Body of pancreas (tissue), 4 donors: ENCODE measurements around the gene NPIPB2.

Source experiments
- POLR2A ChIP-seq, 3 donors: fragments of 450-650 bp; IDR thresholded peaks; one replicate each; pipeline ENCODE4 v1.6.1; 2016; ENCODE audit warnings: antibody characterized with exemption in 3 of 3, mild to moderate bottlenecking in 2 of 3
- TF ChIP-seq, protein P1 (sequence below), 7 experiments: fragments of 450-650 bp in 4 of 7; fragments of 200-600 bp in 3 of 7; sonication (generic) in 3 of 7; IDR thresholded peaks; one replicate each; pipeline ENCODE4 v1.5.1; 2016 to 2019; ENCODE audit warnings: antibody characterized with exemption in 7 of 7

DNA sequence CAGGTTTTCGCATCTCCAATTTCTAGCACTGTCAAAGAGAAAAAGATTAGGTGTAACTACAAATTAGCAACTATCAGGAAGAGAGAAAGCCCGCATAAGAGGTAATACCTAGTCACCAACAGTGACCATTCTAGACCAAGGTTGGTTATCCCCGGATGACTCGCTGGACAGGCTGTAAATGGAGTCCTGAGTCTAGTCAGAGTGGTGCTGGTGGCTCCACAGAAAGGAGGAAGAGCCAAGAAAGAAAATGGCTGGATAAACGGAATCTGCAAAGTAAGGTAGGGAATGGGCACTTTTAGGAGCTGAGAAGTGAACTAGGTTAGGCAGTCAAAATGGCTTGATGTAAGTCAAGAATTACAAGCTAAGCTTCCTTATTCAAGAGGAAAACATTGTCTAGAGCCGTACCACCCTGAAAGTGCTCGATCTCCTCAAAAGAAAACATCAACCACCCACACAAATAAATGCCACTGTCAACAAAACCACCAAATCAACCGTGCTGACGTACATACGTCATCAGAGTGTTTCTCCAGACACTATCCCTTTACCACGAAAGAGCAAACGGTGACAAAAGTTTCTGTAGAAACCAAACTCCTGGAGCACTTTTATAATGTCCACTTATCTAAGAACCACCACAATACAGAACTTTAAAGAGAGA lies 28.3 kb downstream of the NPIPB2 start:
- TF ChIP-seq POLR2A (IDR thresholded peaks at IDR 0.05): no peak
- TF ChIP-seq, protein P1, sequence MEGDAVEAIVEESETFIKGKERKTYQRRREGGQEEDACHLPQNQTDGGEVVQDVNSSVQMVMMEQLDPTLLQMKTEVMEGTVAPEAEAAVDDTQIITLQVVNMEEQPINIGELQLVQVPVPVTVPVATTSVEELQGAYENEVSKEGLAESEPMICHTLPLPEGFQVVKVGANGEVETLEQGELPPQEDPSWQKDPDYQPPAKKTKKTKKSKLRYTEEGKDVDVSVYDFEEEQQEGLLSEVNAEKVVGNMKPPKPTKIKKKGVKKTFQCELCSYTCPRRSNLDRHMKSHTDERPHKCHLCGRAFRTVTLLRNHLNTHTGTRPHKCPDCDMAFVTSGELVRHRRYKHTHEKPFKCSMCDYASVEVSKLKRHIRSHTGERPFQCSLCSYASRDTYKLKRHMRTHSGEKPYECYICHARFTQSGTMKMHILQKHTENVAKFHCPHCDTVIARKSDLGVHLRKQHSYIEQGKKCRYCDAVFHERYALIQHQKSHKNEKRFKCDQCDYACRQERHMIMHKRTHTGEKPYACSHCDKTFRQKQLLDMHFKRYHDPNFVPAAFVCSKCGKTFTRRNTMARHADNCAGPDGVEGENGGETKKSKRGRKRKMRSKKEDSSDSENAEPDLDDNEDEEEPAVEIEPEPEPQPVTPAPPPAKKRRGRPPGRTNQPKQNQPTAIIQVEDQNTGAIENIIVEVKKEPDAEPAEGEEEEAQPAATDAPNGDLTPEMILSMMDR (IDR thresholded peaks at IDR 0.05): no peak
